Aorta (tissue), 5 donors: ENCODE data around the gene NOL4L. TPM values are rescaled to one million over a fixed set of nuclear protein-coding genes. Genes with fewer than 3 reads are reported as not detected.

Experiments
- ATAC-seq: fragments of 200-7000 bp; cut with Tn5 transposase; one replicate; pipeline ENCODE4 v1.9.1; 2022; ENCODE audit warnings: moderate library complexity; ENCODE audit not compliant: low FRiP score
- DNase-seq, 2 donors: peaks; one replicate each; pipeline ENCODE4 v3.0.0-alpha.2; 2020
- H3K27ac ChIP-seq, 2 donors: one replicate each; pipeline ENCODE4 v1.5.1; 2013; ENCODE audit warnings: low read length in 2 of 2, mild to moderate bottlenecking in 2 of 2, moderate library complexity in 2 of 2, control low read depth in 1 of 2, inconsistent platforms in 1 of 2, low read depth in 1 of 2
- H3K27me3 ChIP-seq, 2 donors: one replicate each; pipeline ENCODE4 v1.6.1; 2013; ENCODE audit warnings: control low read depth in 1 of 2, low read length in 1 of 2, mild to moderate bottlenecking in 1 of 2, moderate library complexity in 1 of 2; ENCODE audit not compliant: insufficient read depth in 2 of 2, control insufficient read depth in 1 of 2
- H3K36me3 ChIP-seq, 2 donors: one replicate each; pipeline ENCODE4 v1.6.1; 2013; ENCODE audit warnings: control low read depth in 1 of 2, low read length in 1 of 2, mild to moderate bottlenecking in 1 of 2; ENCODE audit not compliant: insufficient read depth in 2 of 2, control insufficient read depth in 1 of 2
- H3K4me1 ChIP-seq, 2 donors: one replicate each; pipeline ENCODE4 v1.6.1; 2013; ENCODE audit warnings: low read length in 2 of 2, control low read depth in 1 of 2, mild to moderate bottlenecking in 1 of 2, moderate library complexity in 1 of 2; ENCODE audit not compliant: insufficient read depth in 2 of 2, control insufficient read depth in 1 of 2
- H3K4me3 ChIP-seq, 2 donors: one replicate each; pipeline ENCODE4 v1.5.1; 2013; ENCODE audit warnings: low read length in 2 of 2, control low read depth in 1 of 2, mild to moderate bottlenecking in 1 of 2
- H3K9me3 ChIP-seq: one replicate; pipeline ENCODE4 v1.6.1; 2013; ENCODE audit warnings: mild to moderate bottlenecking, low read length; ENCODE audit not compliant: control insufficient read depth
- WGBS, 2 donors: extraction: QIAGEN DNeasy Blood & Tissue Kit; methylation state at CpG; one replicate each; pipeline ENCODE4 v1.1.7; 2013; 5-methylcytosine and 5-hydroxymethylcytosine counted together
- intact Hi-C, 2 donors: fragments of 100-400 bp; cut with DNase I; formaldehyde crosslinking; loops; one replicate each; pipeline versions ENCODE4 v1.14.2 to v1.15.0; 2022
- polyA plus RNA-seq, 2 donors: library from polyadenylated mRNA; stranded (reverse); fragments of 200-250 nt; gene quantifications; one replicate each; pipeline ENCODE4 v1.2.3, GENCODE V29; 2013
- total RNA-seq, 2 donors: library from RNA; stranded (reverse); fragmentation: NEBNext Ultra II Directional; extraction: Animal tissue kit (Norgen Biotek cat#: 25700); gene quantifications; one replicate each; pipeline ENCODE4 v1.2.1, GENCODE V29; 2021
- donor health status: healthy with polysubstance abuse.
- donor health status: Bipolar disorder and iron deficiency.
- donor health status: DM: no; HTN: no; CAD: no.
- donor health status: DM: no; HTN: no; CAD: no.
- donor health status: DM: yes; HTN: yes; CAD: no.

The NOL4L gene
- total and polyA plus RNA-seq, 4 donors, result 2.3 to 29.5 (median 8.0) TPM

- ATAC-seq, result no peak
- peaks cover 13 to 24% of the 10 kb centered on the region in 2 donors for H3K36me3 ChIP-seq
- no peaks in the 10 kb centered on the region for H3K4me1 ChIP-seq
Observed at GRCh38 chr20:32438331-32438858, 146.7 kb downstream of the NOL4L start.

GRCh38 chr20:32437391-32438074, 147.6 kb downstream of the NOL4L start:
- DNase-seq (no peak), ATAC-seq (no peak)
- H3K27ac ChIP-seq, result no peak overlapping the region
- H3K4me1 ChIP-seq, result no peaks in the 10 kb centered on the region
- WGBS, 2 donors, result 78 to 81% methylated on average over 5 of the region's 5 CpGs
- no peaks in the 10 kb centered on the region for H3K27me3 ChIP-seq
- no peaks in the 10 kb centered on the region for H3K9me3 ChIP-seq
- intact Hi-C loops, result no loop called here
- no peak overlapping the region for H3K4me3 ChIP-seq
- peaks cover 13 to 25% of the 10 kb centered on the region in 2 donors for H3K36me3 ChIP-seq

More at GRCh38 chr20:32438331-32438858, 146.7 kb downstream of the NOL4L start:
- Histone ChIP-seq H3K4me3 (no peak overlapping the region), H3K27ac (no peak overlapping the region), H3K27me3 (no peaks in the 10 kb centered on the region), H3K9me3 (no peaks in the 10 kb centered on the region)
- WGBS, 2 donors, result 79 to 80% methylated on average over 8 of the region's 8 CpGs
- no peak for DNase-seq
- intact Hi-C loops, result no loop called here

GRCh38 chr20:32436968-32437367, 148.2 kb downstream of the NOL4L start:
- DNase-seq, result no peak
- 92 to 93% methylated on average over 7 of the region's 7 CpGs for WGBS, 2 donors
- Histone ChIP-seq H3K4me3 (no peak overlapping the region), H3K27ac (no peak overlapping the region), H3K9me3 (no peaks in the 10 kb centered on the region), H3K27me3 (no peaks in the 10 kb centered on the region), H3K36me3 (peaks cover 13 to 25% of the 10 kb centered on the region in 2 donors), H3K4me1 (no peaks in the 10 kb centered on the region)
- ATAC-seq, result no peak
- intact Hi-C loops, result no loop called here

- DNase-seq (no peak), ATAC-seq (no peak)
- Histone ChIP-seq H3K27me3 (no peaks in the 10 kb centered on the region), H3K36me3 (peaks cover 13 to 25% of the 10 kb centered on the region in 2 donors), H3K4me3 (no peak overlapping the region), H3K9me3 (no peaks in the 10 kb centered on the region), H3K4me1 (no peaks in the 10 kb centered on the region), H3K27ac (no peak overlapping the region)
- intact Hi-C loops, result no loop called here
- WGBS, 2 donors, result 95 to 96% methylated on average over 11 of the region's 11 CpGs
Observed at GRCh38 chr20:32436142-32436861, 148.8 kb downstream of the NOL4L start.

GRCh38 chr20:32435449-32436107, 149.6 kb downstream of the NOL4L start:
- 95 to 96% methylated on average over 12 of the region's 12 CpGs for WGBS, 2 donors
- Histone ChIP-seq H3K9me3 (no peaks in the 10 kb centered on the region), H3K27ac (no peak overlapping the region), H3K27me3 (no peaks in the 10 kb centered on the region), H3K36me3 (peaks cover 17 to 24% of the 10 kb centered on the region in 2 donors), H3K4me1 (no peaks in the 10 kb centered on the region), H3K4me3 (no peak overlapping the region)
- ATAC-seq, result no peak
- no peak for DNase-seq
- intact Hi-C loops, result no loop called here

- Histone ChIP-seq H3K4me3 (no peak overlapping the region), H3K27me3 (no peaks in the 10 kb centered on the region), H3K36me3 (peaks cover 21 to 29% of the 10 kb centered on the region in 2 donors), H3K4me1 (no peaks in the 10 kb centered on the region), H3K27ac (no peak overlapping the region), H3K9me3 (no peaks in the 10 kb centered on the region)
- 90 to 91% methylated on average over 19 of the region's 19 CpGs for WGBS, 2 donors
- intact Hi-C loops, result no loop called here
- ATAC-seq (no peak), DNase-seq (no peak)
Observed at GRCh38 chr20:32434434-32434833, 150.7 kb downstream of the NOL4L start.

- H3K27me3 ChIP-seq, result no peaks in the 10 kb centered on the region
- no peak overlapping the region for H3K27ac ChIP-seq
- H3K9me3 ChIP-seq, result no peaks in the 10 kb centered on the region
- no peaks in the 10 kb centered on the region for H3K4me1 ChIP-seq
- DNase-seq (no peak), ATAC-seq (peak; percentile 36)
- WGBS, 2 donors, result 51 to 53% methylated on average over 20 of the region's 20 CpGs
- intact Hi-C loops, result no loop called here
- no peak overlapping the region for H3K4me3 ChIP-seq
- peaks cover 25 to 31% of the 10 kb centered on the region in 2 donors for H3K36me3 ChIP-seq
Observed at GRCh38 chr20:32433311-32434021, 151.7 kb downstream of the NOL4L start.

GRCh38 chr20:32432277-32432676, 152.9 kb downstream of the NOL4L start:
- Histone ChIP-seq H3K27ac (no peak overlapping the region), H3K27me3 (no peaks in the 10 kb centered on the region), H3K9me3 (no peaks in the 10 kb centered on the region), H3K4me3 (no peak overlapping the region), H3K4me1 (no peaks in the 10 kb centered on the region), H3K36me3 (peaks cover 21 to 29% of the 10 kb centered on the region in 2 donors)
- 53 to 62% methylated on average over 2 of the region's 2 CpGs for WGBS, 2 donors
- ATAC-seq (no peak), DNase-seq (no peak)
- intact Hi-C loops, result no loop called here
